ENCODE measurements around the gene LYPLA2.

Gene LYPLA2

DNA sequence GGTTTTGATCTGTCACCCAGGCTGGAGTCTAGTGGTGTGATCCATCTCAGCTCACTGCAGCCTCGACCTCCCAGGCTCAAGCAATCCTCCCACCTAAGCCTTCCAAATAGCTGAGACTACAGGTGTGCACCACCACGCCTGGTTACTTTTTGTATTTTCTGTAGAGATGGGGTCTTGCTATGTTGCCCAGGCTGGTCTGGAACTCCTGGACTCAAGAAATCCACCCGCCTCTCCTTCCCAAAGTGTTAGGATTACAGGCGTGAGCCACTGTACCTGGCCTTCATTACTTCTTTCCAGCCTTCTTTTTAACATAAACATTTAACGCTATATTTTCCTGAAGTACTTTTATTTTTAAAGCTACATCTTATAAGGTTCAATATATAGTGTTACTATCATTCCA, 52.7 kb downstream of the LYPLA2 start:
- no peaks in the 10 kb centered on the region for H3K9me3 ChIP-seq (ENCODE audit: control insufficient read depth in 2 of 2, low read length in 2 of 2)
- peaks cover 4 to 12% of the 10 kb centered on the region in 2 donors for H3K36me3 ChIP-seq (ENCODE audit: control insufficient read depth in 2 of 2, insufficient read depth in 2 of 2, low read length in 2 of 2)
- H3K27ac ChIP-seq (ENCODE audit: low read length): no peak overlapping the region
- H3K4me1 ChIP-seq (ENCODE audit: control insufficient read depth, insufficient read depth, low read length): peaks cover 2% of the 10 kb centered on the region
- H3K4me3 ChIP-seq (ENCODE audit: low read length in 2 of 2): no peak overlapping the region
- H3K27me3 ChIP-seq (ENCODE audit: control insufficient read depth in 1 of 2, insufficient read depth in 2 of 2, low read length in 2 of 2): no peaks in the 10 kb centered on the region
- H3K9ac ChIP-seq (ENCODE audit: low read length in 2 of 2): no peak overlapping the region

Data from stomach smooth muscle (tissue), 2 donors.